ENCODE measurements around the gene RPEL1. TPM values are rescaled to one million over a fixed set of nuclear protein-coding genes. Genes with fewer than 3 reads are reported as not detected.

Gene RPEL1
- total RNA-seq, 1 donor from 2014 or later, result not detected

DNA sequence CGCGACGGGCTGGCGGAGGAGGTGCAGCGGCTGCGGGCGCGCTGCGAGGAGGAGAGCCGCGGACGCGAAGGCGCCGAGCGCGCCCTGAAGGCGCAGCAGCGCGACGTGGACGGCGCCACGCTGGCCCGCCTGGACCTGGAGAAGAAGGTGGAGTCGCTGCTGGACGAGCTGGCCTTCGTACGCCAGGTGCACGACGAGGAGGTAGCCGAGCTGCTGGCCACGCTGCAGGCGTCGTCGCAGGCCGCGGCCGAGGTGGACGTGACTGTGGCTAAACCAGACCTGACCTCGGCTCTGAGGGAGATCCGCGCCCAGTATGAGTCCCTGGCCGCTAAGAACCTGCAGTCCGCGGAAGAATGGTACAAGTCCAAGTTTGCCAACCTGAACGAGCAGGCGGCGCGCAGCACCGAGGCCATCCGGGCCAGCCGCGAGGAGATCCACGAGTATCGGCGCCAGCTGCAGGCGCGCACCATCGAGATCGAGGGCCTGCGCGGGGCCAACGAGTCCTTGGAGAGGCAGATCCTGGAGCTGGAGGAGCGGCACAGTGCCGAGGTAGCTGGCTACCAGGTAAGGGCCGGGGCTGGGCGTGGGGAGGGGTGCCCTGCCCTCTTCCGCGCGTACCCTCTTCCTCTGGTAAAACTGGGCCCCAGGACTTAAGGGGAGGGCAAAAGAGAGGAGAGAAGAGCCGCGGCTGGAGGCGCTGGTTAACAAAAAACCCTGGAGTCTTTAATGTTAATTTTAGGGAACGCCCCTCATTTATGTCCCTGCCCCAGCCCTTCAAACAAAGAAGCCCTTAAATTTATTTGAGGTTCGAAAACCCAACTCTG is 32.2 kb downstream of the RPEL1 start:
- DNase-seq (ENCODE audit: low spot score), result no peak

DNA sequence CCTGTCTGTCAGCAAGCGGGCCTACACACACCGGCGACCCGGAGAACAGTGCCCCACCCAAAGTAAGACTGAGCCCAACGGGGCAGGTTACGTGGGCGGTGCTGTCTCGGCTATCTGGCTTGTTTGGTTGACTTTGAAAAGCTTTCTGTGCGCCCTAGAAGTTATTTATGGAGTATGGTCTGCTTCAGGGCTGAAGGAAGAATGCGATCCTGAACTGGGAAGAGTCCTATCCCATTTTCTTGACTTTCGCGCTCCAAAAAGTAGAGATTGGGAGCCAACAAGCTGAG is 32.8 kb downstream of the RPEL1 start:
- DNase-seq (ENCODE audit: low spot score) (no peak), ATAC-seq (no peak)

More for the DNA sequence above, 32.2 kb downstream of the RPEL1 start:
- no peak for ATAC-seq

GRCh38 chr10:103278862-103279298 is 33.2 kb downstream of the RPEL1 start:
- ATAC-seq (peak; percentile 59), DNase-seq (ENCODE audit: low spot score) (no peak)

DNA sequence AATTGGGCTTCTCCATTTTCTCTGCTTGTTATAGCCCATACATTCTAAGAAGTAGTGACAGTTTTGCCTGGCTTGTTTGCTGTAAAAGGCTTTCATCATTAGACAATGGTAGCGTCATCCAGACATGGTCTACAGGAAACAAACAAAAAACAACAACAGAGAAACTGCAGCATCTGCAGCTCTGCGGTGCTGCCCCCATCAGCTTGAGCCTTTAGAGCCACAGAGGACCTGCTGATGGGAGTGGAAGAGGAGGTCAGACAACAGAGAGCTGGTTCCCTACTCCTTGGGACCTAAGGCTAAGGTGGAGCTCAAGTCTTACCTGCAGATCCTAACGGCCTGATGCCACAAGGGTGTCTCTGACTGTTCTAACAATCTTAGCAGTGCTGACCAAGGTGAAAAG is 34.3 kb downstream of the RPEL1 start:
- ATAC-seq, result no peak
- no peak for DNase-seq (ENCODE audit: low spot score)

- no peak for ATAC-seq
- DNase-seq (ENCODE audit: low spot score), result no peak
Measured at GRCh38 chr10:103280506-103280905, 34.8 kb downstream of the RPEL1 start.

DNA sequence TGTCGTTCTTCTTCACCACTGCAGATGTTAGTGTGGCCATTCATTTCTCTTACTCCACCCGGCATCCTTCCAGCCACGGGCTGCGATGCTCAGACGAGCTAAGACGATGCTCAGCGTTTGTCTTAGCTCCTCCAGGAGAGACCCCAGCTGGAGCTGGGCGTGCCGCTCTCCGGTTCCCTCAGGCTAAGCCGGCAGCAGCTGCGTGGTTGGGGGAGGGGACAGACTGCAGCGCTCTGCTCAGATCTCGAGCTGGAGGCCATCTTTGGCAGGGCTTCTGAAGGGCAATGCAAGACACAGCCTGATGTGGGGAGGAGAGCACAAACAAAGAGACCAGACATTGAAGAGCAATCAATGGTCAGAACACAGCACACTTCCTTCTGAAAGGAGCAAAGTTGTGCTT is 36.1 kb downstream of the RPEL1 start:
- ATAC-seq, result no peak
- DNase-seq (ENCODE audit: low spot score), result no peak

DNA sequence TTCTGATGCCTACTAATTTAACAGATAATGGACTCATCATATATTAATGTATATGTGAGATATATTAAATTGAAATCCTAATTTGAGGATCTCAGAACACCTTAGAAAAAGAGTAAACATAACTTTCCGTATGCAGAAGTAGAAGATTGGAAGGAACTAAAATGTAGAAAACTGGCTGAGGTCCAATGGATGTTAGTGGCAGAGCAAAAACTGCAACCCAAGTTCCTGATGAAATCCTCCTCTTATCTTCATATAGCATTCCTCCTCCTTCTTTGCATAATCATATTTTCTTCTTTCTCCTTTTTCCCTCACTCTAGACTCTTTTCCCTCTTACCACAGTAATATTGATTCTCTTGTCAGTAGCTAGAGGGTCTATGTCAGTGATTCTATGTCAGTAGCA is 37.3 kb downstream of the RPEL1 start:
- DNase-seq (ENCODE audit: low spot score) (no peak), ATAC-seq (no peak)

- no peak for DNase-seq (ENCODE audit: low spot score)
- ATAC-seq, result peak; percentile 61
Measured at GRCh38 chr10:103284170-103284569, 38.5 kb downstream of the RPEL1 start.

DNA sequence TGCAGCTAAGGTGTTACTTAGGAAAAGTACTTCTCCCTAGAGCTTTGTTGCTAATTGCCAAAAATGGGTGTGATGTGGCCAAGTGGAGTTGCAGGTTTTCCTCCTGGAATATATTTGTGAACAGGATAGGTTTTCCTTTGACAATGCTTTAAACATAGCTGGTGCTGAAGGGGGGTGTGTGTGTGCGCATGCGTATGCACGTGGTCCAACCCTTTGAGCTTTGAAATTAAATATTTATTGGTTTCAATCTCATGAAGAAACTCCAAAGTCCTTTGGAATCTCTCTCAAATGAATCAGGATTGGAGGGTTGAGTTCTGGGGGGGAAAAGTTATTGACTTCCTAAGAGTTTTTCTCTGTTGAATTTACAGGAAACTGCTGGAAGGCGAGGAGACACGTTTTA is 42.3 kb downstream of the RPEL1 start:
- peak; percentile 69 for DNase-seq (ENCODE audit: low spot score)
- ATAC-seq, result peak; percentile 76

- DNase-seq (ENCODE audit: low spot score) (no peak), ATAC-seq (peak; percentile 66)
Measured at GRCh38 chr10:103291588-103291987, 45.9 kb downstream of the RPEL1 start.

- ATAC-seq, result no peak
- DNase-seq (ENCODE audit: low spot score), result no peak
Measured at GRCh38 chr10:103295374-103296015, 49.8 kb downstream of the RPEL1 start.

Other genes with a start within 250 kb of the RPEL1 start
- gene NT5C2, start 52.6 kb upstream of the RPEL1 start, total RNA-seq, result 21.3 TPM
- gene INA, start 31.3 kb downstream of the RPEL1 start, total RNA-seq, result not detected
- gene PCGF6, start 105.3 kb downstream of the RPEL1 start, total RNA-seq, result 7.6 TPM
- gene TAF5, start 122.1 kb downstream of the RPEL1 start, total RNA-seq, result 2.1 TPM
- gene ATP5MK, start 150.6 kb downstream of the RPEL1 start, total RNA-seq, result 154 TPM
- gene PDCD11, start 150.7 kb downstream of the RPEL1 start, total RNA-seq, result 9.0 TPM
- 3.6 TPM for gene CALHM2, start 206.5 kb downstream of the RPEL1 start, total RNA-seq
- not detected for gene CALHM1, start 213.0 kb downstream of the RPEL1 start, total RNA-seq
- gene CALHM3, start 233.4 kb downstream of the RPEL1 start, total RNA-seq, result not detected
- 1.7 TPM for gene NEURL1, start 247.8 kb downstream of the RPEL1 start, total RNA-seq